Measurements from ENCODE around the gene GUCY1A2. TPM values are rescaled to one million over a fixed set of nuclear protein-coding genes. Genes with fewer than 3 reads are reported as not detected.

Gene GUCY1A2
- polyA plus RNA-seq, 1 donor (not counting 4 experiments of a cell fraction or from before 2014, with no cell fraction given) = not detected

- Histone ChIP-seq H3K9ac (ENCODE audit: control insufficient read depth, extremely low read depth, insufficient read depth, low read length) (no peak overlapping the region), H3K79me2 (ENCODE audit: control insufficient read depth, insufficient read depth, low read length) (no peaks in the 10 kb centered on the region), H3K27ac (ENCODE audit: control insufficient read depth, insufficient read depth, low read length) (no peak overlapping the region), H3K9me3 (ENCODE audit: control insufficient read depth, low read depth, low read length) (no peaks in the 10 kb centered on the region), H3K36me3 (ENCODE audit: control insufficient read depth in 2 of 2, extremely low read depth in 1 of 2, insufficient read depth in 2 of 2, low read length in 2 of 2) (no peaks in the 10 kb centered on the region), H4K20me1 (ENCODE audit: control insufficient read depth, extremely low read depth, insufficient read depth, low read length) (no peaks in the 10 kb centered on the region), H3K9me1 (ENCODE audit: control insufficient read depth, extremely low read depth, insufficient read depth, low read length) (no peaks in the 10 kb centered on the region), H3K4me1 (ENCODE audit: control insufficient read depth, extremely low read depth, insufficient read depth, low read length) (no peaks in the 10 kb centered on the region), H3K27me3 (ENCODE audit: control insufficient read depth, extremely low read depth, insufficient read depth, low read length) (no peaks in the 10 kb centered on the region), H2AFZ (ENCODE audit: control insufficient read depth, low read length) (no peak overlapping the region), H3K4me2 (ENCODE audit: control insufficient read depth, extremely low read depth, insufficient read depth, low read depth, low read length) (no peak overlapping the region), H3K4me3 (ENCODE audit: control insufficient read depth in 2 of 3, extremely low read depth in 1 of 3, insufficient read depth in 2 of 3, low read depth in 1 of 3, low read length in 3 of 3) (no peak overlapping the region)
- no peak for FAIRE-seq
- dilution Hi-C loops (cut with MboI; ENCODE audit: extremely low pct_ligation_motif_present, low sequenced_read_pairs) = no loop called here
- DNase-seq (ENCODE audit: low read depth, low spot score) = no peak
- TF ChIP-seq, protein P1, sequence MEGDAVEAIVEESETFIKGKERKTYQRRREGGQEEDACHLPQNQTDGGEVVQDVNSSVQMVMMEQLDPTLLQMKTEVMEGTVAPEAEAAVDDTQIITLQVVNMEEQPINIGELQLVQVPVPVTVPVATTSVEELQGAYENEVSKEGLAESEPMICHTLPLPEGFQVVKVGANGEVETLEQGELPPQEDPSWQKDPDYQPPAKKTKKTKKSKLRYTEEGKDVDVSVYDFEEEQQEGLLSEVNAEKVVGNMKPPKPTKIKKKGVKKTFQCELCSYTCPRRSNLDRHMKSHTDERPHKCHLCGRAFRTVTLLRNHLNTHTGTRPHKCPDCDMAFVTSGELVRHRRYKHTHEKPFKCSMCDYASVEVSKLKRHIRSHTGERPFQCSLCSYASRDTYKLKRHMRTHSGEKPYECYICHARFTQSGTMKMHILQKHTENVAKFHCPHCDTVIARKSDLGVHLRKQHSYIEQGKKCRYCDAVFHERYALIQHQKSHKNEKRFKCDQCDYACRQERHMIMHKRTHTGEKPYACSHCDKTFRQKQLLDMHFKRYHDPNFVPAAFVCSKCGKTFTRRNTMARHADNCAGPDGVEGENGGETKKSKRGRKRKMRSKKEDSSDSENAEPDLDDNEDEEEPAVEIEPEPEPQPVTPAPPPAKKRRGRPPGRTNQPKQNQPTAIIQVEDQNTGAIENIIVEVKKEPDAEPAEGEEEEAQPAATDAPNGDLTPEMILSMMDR (optimal IDR thresholded peaks at IDR 0.05 in 1 of 3, IDR thresholded peaks at IDR 0.05 in 1 of 3, conservative IDR thresholded peaks at IDR 0.05 in 1 of 3; ENCODE audit: extremely low read depth in 1 of 3, insufficient read depth in 2 of 3, low read length in 3 of 3) = no peak
- no peak for TF ChIP-seq EZH2 (IDR thresholded peaks at IDR 0.05; ENCODE audit: low read length)
These were observed 196.4 kb downstream of the GUCY1A2 start for GRCh38 chr11:106821826-106822225.

DNA sequence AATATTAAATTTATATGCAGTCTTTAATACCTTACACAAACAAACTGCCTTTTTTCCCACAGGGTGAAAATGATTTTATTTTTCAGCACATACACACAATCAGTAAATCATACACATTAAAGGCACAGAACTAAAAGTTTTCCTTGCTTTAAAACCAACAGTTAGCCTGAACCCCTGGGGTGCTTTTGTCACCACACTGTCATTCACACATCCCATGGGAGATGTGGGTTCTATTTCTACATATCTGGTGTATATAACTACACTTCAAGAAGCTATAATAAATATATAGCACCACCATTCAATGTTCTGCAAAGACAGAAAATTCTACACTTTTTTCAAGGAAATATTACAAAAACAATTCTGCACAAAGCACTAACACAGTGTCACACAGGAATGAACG lies 197.0 kb downstream of the GUCY1A2 start:
- TF ChIP-seq EZH2 (IDR thresholded peaks at IDR 0.05; ENCODE audit: low read length) = no peak
- TF ChIP-seq, protein P1 (optimal IDR thresholded peaks at IDR 0.05 in 1 of 3, IDR thresholded peaks at IDR 0.05 in 1 of 3, conservative IDR thresholded peaks at IDR 0.05 in 1 of 3; ENCODE audit: extremely low read depth in 1 of 3, insufficient read depth in 2 of 3, low read length in 3 of 3) = no peak
- Histone ChIP-seq H3K27me3 (ENCODE audit: control insufficient read depth, extremely low read depth, insufficient read depth, low read length) (no peaks in the 10 kb centered on the region), H3K4me3 (ENCODE audit: control insufficient read depth in 2 of 3, extremely low read depth in 1 of 3, insufficient read depth in 2 of 3, low read depth in 1 of 3, low read length in 3 of 3) (no peak overlapping the region), H3K27ac (ENCODE audit: control insufficient read depth, insufficient read depth, low read length) (no peak overlapping the region), H2AFZ (ENCODE audit: control insufficient read depth, low read length) (no peak overlapping the region), H3K4me2 (ENCODE audit: control insufficient read depth, extremely low read depth, insufficient read depth, low read depth, low read length) (no peak overlapping the region), H3K79me2 (ENCODE audit: control insufficient read depth, insufficient read depth, low read length) (no peaks in the 10 kb centered on the region), H4K20me1 (ENCODE audit: control insufficient read depth, extremely low read depth, insufficient read depth, low read length) (no peaks in the 10 kb centered on the region), H3K9me3 (ENCODE audit: control insufficient read depth, low read depth, low read length) (no peaks in the 10 kb centered on the region), H3K9ac (ENCODE audit: control insufficient read depth, extremely low read depth, insufficient read depth, low read length) (no peak overlapping the region), H3K36me3 (ENCODE audit: control insufficient read depth in 2 of 2, extremely low read depth in 1 of 2, insufficient read depth in 2 of 2, low read length in 2 of 2) (no peaks in the 10 kb centered on the region), H3K4me1 (ENCODE audit: control insufficient read depth, extremely low read depth, insufficient read depth, low read length) (no peaks in the 10 kb centered on the region), H3K9me1 (ENCODE audit: control insufficient read depth, extremely low read depth, insufficient read depth, low read length) (no peaks in the 10 kb centered on the region)
- FAIRE-seq (no peak), DNase-seq (ENCODE audit: low read depth, low spot score) (no peak)
- dilution Hi-C loops (cut with MboI; ENCODE audit: extremely low pct_ligation_motif_present, low sequenced_read_pairs) = no loop called here

All from keratinocyte (primary cell).